ENCODE data around the gene ITSN2.

Gene ITSN2

GRCh38 chr2:24262421-24262970 is 97.8 kb downstream of the ITSN2 start:
- DNase-seq = no peak

GRCh38 chr2:24261441-24261840 is 98.9 kb downstream of the ITSN2 start:
- DNase-seq = no peak

- DNase-seq = no peak
These were observed 101.0 kb downstream of the ITSN2 start for GRCh38 chr2:24259316-24259715.

GRCh38 chr2:24258718-24259117 is 101.6 kb downstream of the ITSN2 start:
- no peak for DNase-seq

- DNase-seq = no peak
These were observed 106.9 kb downstream of the ITSN2 start for GRCh38 chr2:24253303-24253919.

GRCh38 chr2:24247592-24247991 is 112.7 kb downstream of the ITSN2 start:
- no peak for DNase-seq

- DNase-seq = no peak
These were observed 113.2 kb downstream of the ITSN2 start for GRCh38 chr2:24247164-24247563.

GRCh38 chr2:24245986-24246776 is 114.2 kb downstream of the ITSN2 start:
- DNase-seq = no peak

- no peak for DNase-seq
These were observed 118.8 kb downstream of the ITSN2 start for GRCh38 chr2:24241528-24241927.

- no peak for DNase-seq
These were observed 120.8 kb downstream of the ITSN2 start for GRCh38 chr2:24239553-24239952.

GRCh38 chr2:24238158-24238557 is 122.2 kb downstream of the ITSN2 start:
- no peak for DNase-seq

GRCh38 chr2:24237313-24237712 is 123.0 kb downstream of the ITSN2 start:
- DNase-seq = no peak

GRCh38 chr2:24233321-24233720 is 127.0 kb downstream of the ITSN2 start:
- no peak for DNase-seq

GRCh38 chr2:24231461-24231881 is 128.9 kb downstream of the ITSN2 start:
- no peak for DNase-seq

GRCh38 chr2:24228470-24228869 is 131.9 kb downstream of the ITSN2 start:
- no peak for DNase-seq

- DNase-seq = no peak
These were observed 134.7 kb downstream of the ITSN2 start for GRCh38 chr2:24225499-24226242.

GRCh38 chr2:24222946-24223345 is 137.4 kb downstream of the ITSN2 start:
- no peak for DNase-seq

- no peak for DNase-seq
These were observed 138.8 kb downstream of the ITSN2 start for GRCh38 chr2:24221343-24222050.

GRCh38 chr2:24220554-24221291 is 139.6 kb downstream of the ITSN2 start:
- DNase-seq = no peak

GRCh38 chr2:24214880-24215279 is 145.5 kb downstream of the ITSN2 start:
- no peak for DNase-seq

- DNase-seq = no peak
These were observed 148.9 kb downstream of the ITSN2 start for GRCh38 chr2:24211408-24211807.

- DNase-seq = no peak
These were observed 149.6 kb downstream of the ITSN2 start for GRCh38 chr2:24210723-24211122.

Data from stimulated activated CD4-positive, alpha-beta T cell treated with anti-CD3 and anti-CD28 coated beads, Interleukin-2, amount 100 ng/mL, for 48 hours (primary cell).